ENCODE results near the gene RAPGEF3. TPM values are rescaled to one million over a fixed set of nuclear protein-coding genes. Genes with fewer than 3 reads are reported as not detected.

Gene RAPGEF3
- total and polyA plus RNA-seq, 9 of the 15 experiments (the other 6 are each of a cell fraction or from before 2014, with no cell fraction given): 0.03 to 0.78 (median 0.37) TPM; not detected in 1

GRCh38 chr12:47777741-47778558 is 19.3 kb upstream of the RAPGEF3 start (continued):
- TF ChIP-seq EZH2 (IDR thresholded peaks at IDR 0.05; ENCODE audit: borderline replicate concordance, low read depth, low read length) (no peak), CBFA2T3 (IDR thresholded peaks at IDR 0.05) (peak; percentile 97), HDAC3 (IDR thresholded peaks at IDR 0.05; ENCODE audit: borderline replicate concordance, partially characterized antibody) (peak; percentile 70), GABPB2 (CRISPR knock-in tag; conservative IDR thresholded peaks at IDR 0.05) (no peak), ZNF717 (CRISPR knock-in tag; IDR thresholded peaks at IDR 0.05) (no peak), FOXA3 (CRISPR knock-in tag; conservative IDR thresholded peaks at IDR 0.05 in 1 of 2, IDR thresholded peaks at IDR 0.05 in 1 of 2) (no peak), RCOR1 (IDR thresholded peaks at IDR 0.05; ENCODE audit: borderline replicate concordance in 1 of 2, low read depth in 2 of 2, low read length in 2 of 2) (peak; percentile 71 to 93; a peak in 3 of 4 replicates), ETV6 (IDR thresholded peaks at IDR 0.05; ENCODE audit: borderline replicate concordance in 1 of 2, low read depth in 2 of 2, low read length in 1 of 2) (no peak), ETV6 (CRISPR knock-in tag; IDR thresholded peaks at IDR 0.05; ENCODE audit: borderline replicate concordance) (no peak), DIDO1 (tag; IDR thresholded peaks at IDR 0.05; ENCODE audit: low read depth) (no peak), TAF7 (tag; IDR thresholded peaks at IDR 0.05) (no peak), ZNF263 (CRISPR knock-in tag; IDR thresholded peaks at IDR 0.05; ENCODE audit: borderline replicate concordance) (peak; percentile 63; the same call in 1 of the 2 replicates), NFE2L1 (tag; IDR thresholded peaks at IDR 0.05; ENCODE audit: borderline replicate concordance, low read depth) (no peak), ZNF41 (CRISPR knock-in tag; conservative IDR thresholded peaks at IDR 0.05) (no peak), ZNF398 (CRISPR knock-in tag; IDR thresholded peaks at IDR 0.05) (no peak), CREBBP (IDR thresholded peaks at IDR 0.05; ENCODE audit: low read depth, low read length) (no peak)
- TF ChIP-seq, protein P1, sequence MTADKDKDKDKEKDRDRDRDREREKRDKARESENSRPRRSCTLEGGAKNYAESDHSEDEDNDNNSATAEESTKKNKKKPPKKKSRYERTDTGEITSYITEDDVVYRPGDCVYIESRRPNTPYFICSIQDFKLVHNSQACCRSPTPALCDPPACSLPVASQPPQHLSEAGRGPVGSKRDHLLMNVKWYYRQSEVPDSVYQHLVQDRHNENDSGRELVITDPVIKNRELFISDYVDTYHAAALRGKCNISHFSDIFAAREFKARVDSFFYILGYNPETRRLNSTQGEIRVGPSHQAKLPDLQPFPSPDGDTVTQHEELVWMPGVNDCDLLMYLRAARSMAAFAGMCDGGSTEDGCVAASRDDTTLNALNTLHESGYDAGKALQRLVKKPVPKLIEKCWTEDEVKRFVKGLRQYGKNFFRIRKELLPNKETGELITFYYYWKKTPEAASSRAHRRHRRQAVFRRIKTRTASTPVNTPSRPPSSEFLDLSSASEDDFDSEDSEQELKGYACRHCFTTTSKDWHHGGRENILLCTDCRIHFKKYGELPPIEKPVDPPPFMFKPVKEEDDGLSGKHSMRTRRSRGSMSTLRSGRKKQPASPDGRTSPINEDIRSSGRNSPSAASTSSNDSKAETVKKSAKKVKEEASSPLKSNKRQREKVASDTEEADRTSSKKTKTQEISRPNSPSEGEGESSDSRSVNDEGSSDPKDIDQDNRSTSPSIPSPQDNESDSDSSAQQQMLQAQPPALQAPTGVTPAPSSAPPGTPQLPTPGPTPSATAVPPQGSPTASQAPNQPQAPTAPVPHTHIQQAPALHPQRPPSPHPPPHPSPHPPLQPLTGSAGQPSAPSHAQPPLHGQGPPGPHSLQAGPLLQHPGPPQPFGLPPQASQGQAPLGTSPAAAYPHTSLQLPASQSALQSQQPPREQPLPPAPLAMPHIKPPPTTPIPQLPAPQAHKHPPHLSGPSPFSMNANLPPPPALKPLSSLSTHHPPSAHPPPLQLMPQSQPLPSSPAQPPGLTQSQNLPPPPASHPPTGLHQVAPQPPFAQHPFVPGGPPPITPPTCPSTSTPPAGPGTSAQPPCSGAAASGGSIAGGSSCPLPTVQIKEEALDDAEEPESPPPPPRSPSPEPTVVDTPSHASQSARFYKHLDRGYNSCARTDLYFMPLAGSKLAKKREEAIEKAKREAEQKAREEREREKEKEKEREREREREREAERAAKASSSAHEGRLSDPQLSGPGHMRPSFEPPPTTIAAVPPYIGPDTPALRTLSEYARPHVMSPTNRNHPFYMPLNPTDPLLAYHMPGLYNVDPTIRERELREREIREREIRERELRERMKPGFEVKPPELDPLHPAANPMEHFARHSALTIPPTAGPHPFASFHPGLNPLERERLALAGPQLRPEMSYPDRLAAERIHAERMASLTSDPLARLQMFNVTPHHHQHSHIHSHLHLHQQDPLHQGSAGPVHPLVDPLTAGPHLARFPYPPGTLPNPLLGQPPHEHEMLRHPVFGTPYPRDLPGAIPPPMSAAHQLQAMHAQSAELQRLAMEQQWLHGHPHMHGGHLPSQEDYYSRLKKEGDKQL (CRISPR knock-in tag; IDR thresholded peaks at IDR 0.05; ENCODE audit: borderline replicate concordance): 0 out of 2 replicates have a peak, but pooled peaks have one; percentile 70
